Lung (tissue), 13 donors: ENCODE results near the gene PPBP. TPM values are rescaled to one million over a fixed set of nuclear protein-coding genes. Genes with fewer than 3 reads are reported as not detected.

Experiments used
- ATAC-seq: fragments of 200-7000 bp; cut with Tn5 transposase; one replicate; pipeline ENCODE4 v1.9.1; 2020; ENCODE audit warnings: moderate number of reproducible peaks; ENCODE audit not compliant: insufficient read depth, low FRiP score
- DNase-seq, 3 donors: peaks; one replicate each; pipeline ENCODE4 v3.0.0-alpha.2; 2013 to 2017
- H3K27ac ChIP-seq, 2 donors: one replicate each; pipeline ENCODE4 v1.5.1; 2013; ENCODE audit warnings: mild to moderate bottlenecking in 2 of 2, moderate library complexity in 2 of 2, control low read depth in 1 of 2, inconsistent platforms in 1 of 2, low read depth in 1 of 2, low read length in 1 of 2
- H3K27me3 ChIP-seq, 3 donors: one replicate each; pipeline ENCODE4 v1.5.1; 2013; ENCODE audit warnings: low read length in 2 of 3; ENCODE audit not compliant: control insufficient read depth in 3 of 3, insufficient read depth in 3 of 3
- H3K36me3 ChIP-seq, 4 donors: one replicate each; pipeline ENCODE4 v1.5.1; 2013; ENCODE audit warnings: low read length in 4 of 4, mild to moderate bottlenecking in 1 of 4, moderate library complexity in 1 of 4; ENCODE audit not compliant: control insufficient read depth in 4 of 4, insufficient read depth in 4 of 4
- H3K4me1 ChIP-seq, 5 donors: one replicate each; pipeline ENCODE4 v1.5.1; 2013; ENCODE audit warnings: low read length in 5 of 5, mild to moderate bottlenecking in 2 of 5, moderate library complexity in 1 of 5; ENCODE audit not compliant: control insufficient read depth in 5 of 5, insufficient read depth in 5 of 5
- H3K4me3 ChIP-seq: one replicate; pipeline ENCODE4 v1.5.1; 2013; ENCODE audit warnings: mild to moderate bottlenecking, control low read depth, moderate library complexity
- H3K9ac ChIP-seq, 2 donors: one replicate each; pipeline ENCODE4 v1.5.1; 2013; ENCODE audit warnings: low read length in 2 of 2, control low read depth in 1 of 2; ENCODE audit not compliant: insufficient read depth in 1 of 2
- H3K9me3 ChIP-seq, 4 donors: one replicate each; pipeline ENCODE4 v1.5.1; 2013; ENCODE audit warnings: low read length in 3 of 4, mild to moderate bottlenecking in 1 of 4, moderate library complexity in 1 of 4; ENCODE audit not compliant: control insufficient read depth in 4 of 4, insufficient read depth in 3 of 4
- CTCF ChIP-seq: IDR thresholded peaks from 2 replicates; pipeline ENCODE4 v1.5.1; 2012; ENCODE audit warnings: mild to moderate bottlenecking; ENCODE audit errors: control extremely low read depth, extremely low read depth
- WGBS, 2 donors: extraction: QIAGEN DNeasy Blood & Tissue Kit; methylation state at CpG; one replicate each; pipeline ENCODE4 v1.1.7; 2013; 5-methylcytosine and 5-hydroxymethylcytosine counted together
- polyA plus RNA-seq, 2 donors: library from polyadenylated mRNA; stranded (reverse); fragments of 200-250 nt; gene quantifications; one replicate each; pipeline ENCODE4 v1.2.1, GENCODE V29; 2013
- small RNA-seq: library from RNA; depleted of rRNA; stranded (forward); fragments of <200 nt; gene quantifications from one replicate; pipeline ENCODE3, GENCODE V24; 2014; ENCODE audit warnings: low replicate concordance
- total RNA-seq, 2 donors: library from RNA; depleted of rRNA in 1 of 2; stranded (reverse); fragments of >200 nt in 1 of 2; gene quantifications; one replicate each; pipeline ENCODE4 v1.2.1, GENCODE V29; 2014 to 2021
- donor health status: control.
- donor health status: control.
- donor health status: Bipolar disorder and iron deficiency.
- donor health status: healthy.
- donor health status: DM: yes; HTN: yes; CAD: no.

PPBP gene
- total and polyA plus RNA-seq, 4 donors: 1.9 to 43.5 (median 7.4) TPM

- H3K9ac ChIP-seq: no peak overlapping the region
- ATAC-seq (no peak), DNase-seq (peak; percentile 3 to 21 (median 12))
- no peaks in the 10 kb centered on the region for H3K9me3 ChIP-seq
- no peak for TF ChIP-seq CTCF
- H3K4me1 ChIP-seq: peaks cover 0 to 4% (median 0%) of the 10 kb centered on the region in 5 donors
- no peak overlapping the region for H3K27ac ChIP-seq
- H3K36me3 ChIP-seq: no peaks in the 10 kb centered on the region
- H3K27me3 ChIP-seq: peaks cover 2 to 32% (median 18%) of the 10 kb centered on the region in 3 donors
- H3K4me3 ChIP-seq: peak overlapping the region; percentile 28
- WGBS, 2 donors: 6 to 7% methylated on average over 49 of the region's 49 CpGs
These were observed 43.7 kb downstream of the PPBP start for GRCh38 chr4:73944061-73944875.

- ATAC-seq: no peak
- Histone ChIP-seq H3K27ac (no peak overlapping the region), H3K9me3 (no peaks in the 10 kb centered on the region), H3K36me3 (no peaks in the 10 kb centered on the region), H3K27me3 (peaks cover 2 to 32% (median 18%) of the 10 kb centered on the region in 3 donors), H3K4me3 (no peak overlapping the region), H3K4me1 (peaks cover 0 to 4% (median 0%) of the 10 kb centered on the region in 5 donors), H3K9ac (no peak overlapping the region)
- DNase-seq: no peak
- TF ChIP-seq CTCF: no peak
These were observed 44.4 kb downstream of the PPBP start for GRCh38 chr4:73943555-73943954.

GRCh38 chr4:73936969-73937368 lies 51.0 kb downstream of the PPBP start:
- no peak for TF ChIP-seq CTCF
- no peak for DNase-seq
- no peak overlapping the region for H3K4me3 ChIP-seq
- H3K9ac ChIP-seq: no peak overlapping the region
- H3K4me1 ChIP-seq: no peaks in the 10 kb centered on the region
- ATAC-seq: no peak
- H3K27me3 ChIP-seq: no peaks in the 10 kb centered on the region
- no peaks in the 10 kb centered on the region for H3K9me3 ChIP-seq
- no peaks in the 10 kb centered on the region for H3K36me3 ChIP-seq
- H3K27ac ChIP-seq: no peak overlapping the region

Small RNA genes lying within 50 kb of the gene (small RNA-seq; reads per million reads assigned to genes)
- gene RN7SL218P: not detected

Other genes starting within 250 kb of the PPBP start
- gene CXCL8, start 247.6 kb downstream of the PPBP start, total RNA-seq: 100 to 1,000 TPM in 1 of 2 donors, 10 to 100 TPM in 1; 37.4 to 100 TPM
- 100 to 1,000 TPM in 1 of 2 donors, 10 to 100 TPM in 1; 33.8 to 501 TPM for gene CXCL8, start 247.6 kb downstream of the PPBP start, polyA plus RNA-seq
- gene CXCL6, start 151.5 kb downstream of the PPBP start, total RNA-seq: 1 to 10 TPM; 6.2 to 6.5 TPM
- 10 to 100 TPM in 1 of 2 donors, 1 to 10 TPM in 1; 4.2 to 21.5 TPM for gene CXCL6, start 151.5 kb downstream of the PPBP start, polyA plus RNA-seq
- not detected for gene PF4V1, start 134.9 kb downstream of the PPBP start, total RNA-seq
- under 1 TPM in 1 of 2 donors, not detected in 1; 0.38 TPM for gene PF4V1, start 134.9 kb downstream of the PPBP start, polyA plus RNA-seq
- gene CXCL1, start 118.8 kb downstream of the PPBP start, total RNA-seq: 10 to 100 TPM; 49.4 to 51.7 TPM
- gene CXCL1, start 118.8 kb downstream of the PPBP start, polyA plus RNA-seq: 100 to 1,000 TPM in 1 of 2 donors, 10 to 100 TPM in 1; 43.5 to 445 TPM
- 1 to 10 TPM; 2.1 to 8.5 TPM for gene PF4, start 6.2 kb downstream of the PPBP start, total RNA-seq
- 10 to 100 TPM in 1 of 2 donors, 1 to 10 TPM in 1; 1.5 to 15.7 TPM for gene PF4, start 6.2 kb downstream of the PPBP start, polyA plus RNA-seq
- gene CXCL5, start 10.5 kb upstream of the PPBP start, total RNA-seq: 10 to 100 TPM; 48.5 to 52.8 TPM
- gene CXCL5, start 10.5 kb upstream of the PPBP start, polyA plus RNA-seq: 10 to 100 TPM in 1 of 2 donors, 1 to 10 TPM in 1; 1.6 to 32.0 TPM
- 10 to 100 TPM in 1 of 2 donors, 1 to 10 TPM in 1; 9.4 to 37.0 TPM for gene CXCL3, start 50.5 kb upstream of the PPBP start, total RNA-seq
- gene CXCL3, start 50.5 kb upstream of the PPBP start, polyA plus RNA-seq: 10 to 100 TPM; 11.3 to 77.7 TPM
- gene CXCL2, start 111.0 kb upstream of the PPBP start, total RNA-seq: 100 to 1,000 TPM in 1 of 2 donors, 10 to 100 TPM in 1; 82.2 to 127 TPM
- 100 to 1,000 TPM in 1 of 2 donors, 10 to 100 TPM in 1; 98.4 to 291 TPM for gene CXCL2, start 111.0 kb upstream of the PPBP start, polyA plus RNA-seq
- 10 to 100 TPM; 15.8 to 32.1 TPM for gene MTHFD2L, start 169.9 kb upstream of the PPBP start, total RNA-seq
- gene MTHFD2L, start 169.9 kb upstream of the PPBP start, polyA plus RNA-seq: 10 to 100 TPM; 11.9 to 15.0 TPM